T-helper 2 cell treated with Interferon-gamma antibody and Interleukin-4, amounts not matched to agents 5 μg/mL and 100 μg/mL, for 36 hours (primary cell): ENCODE results near the gene CCDC91.
"Not testable (repeated sequence)": the region's sequence is repeated elsewhere in the genome, so short reads cannot be mapped to it uniquely, and the experiment has no call there.

Experiments
- DNase-seq: peaks from one replicate; pipeline ENCODE4 v3.0.0; 2021; ENCODE audit warnings: low spot score
- H3K27ac Mint-ChIP-seq: one replicate; pipeline ENCODE4 v1.8.0; 2021; ENCODE audit warnings: mild to moderate bottlenecking, mixed read lengths
- H3K27me3 Mint-ChIP-seq: one replicate; pipeline ENCODE4 v1.8.0; 2021; ENCODE audit warnings: low read depth, mixed read lengths
- H3K36me3 Mint-ChIP-seq: one replicate; pipeline ENCODE4 v1.8.0; 2021; ENCODE audit warnings: low read depth, mixed read lengths
- H3K4me1 Mint-ChIP-seq: one replicate; pipeline ENCODE4 v1.8.0; 2021; ENCODE audit warnings: low read depth, mixed read lengths
- H3K4me3 Mint-ChIP-seq: one replicate; pipeline ENCODE4 v1.8.0; 2022; ENCODE audit warnings: mild to moderate bottlenecking, moderate library complexity, mixed read lengths
- H3K9me3 Mint-ChIP-seq: one replicate; pipeline ENCODE4 v1.8.0; 2021; ENCODE audit warnings: mixed read lengths

Gene CCDC91

DNA sequence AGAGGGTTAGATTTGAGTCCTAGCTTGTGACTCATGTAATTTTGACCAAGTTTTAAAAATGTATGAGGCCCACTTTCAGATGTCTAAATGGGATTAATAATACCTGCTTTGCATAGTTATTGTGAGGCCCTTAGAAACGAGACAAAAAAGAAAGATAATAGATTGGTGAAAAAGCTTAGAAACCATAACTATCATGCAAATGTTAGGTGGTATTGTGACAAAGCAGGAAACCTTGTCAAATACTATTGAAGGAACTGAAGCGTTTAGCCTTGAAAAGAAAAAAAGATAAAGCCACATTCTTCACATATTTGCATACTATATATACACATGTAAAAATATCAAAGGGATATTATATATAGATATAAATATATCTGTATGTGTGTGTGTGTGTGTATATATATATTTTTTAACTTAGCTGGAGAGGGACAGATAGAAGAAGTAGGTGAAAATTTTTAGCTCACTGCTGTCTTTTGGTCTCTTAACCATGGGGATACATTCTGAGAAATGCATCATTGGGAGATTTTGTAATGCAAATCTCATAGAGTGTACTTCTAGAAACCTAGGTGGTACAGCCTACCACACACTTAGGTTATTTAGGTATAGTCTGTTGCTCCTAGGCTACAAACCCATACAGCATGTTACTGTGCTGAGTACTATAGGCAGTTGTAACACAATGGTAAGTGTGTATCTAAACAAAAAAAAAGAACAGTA is 270.3 kb downstream of the CCDC91 start:
- Mint-ChIP-seq H3K36me3 (peaks cover 3% of the 10 kb centered on the region), H3K27me3 (no peaks in the 10 kb centered on the region), H3K4me1 (no peaks in the 10 kb centered on the region), H3K27ac (no peak overlapping the region), H3K4me3 (no peak overlapping the region), H3K9me3 (no peaks in the 10 kb centered on the region)
- no peak for DNase-seq

DNA sequence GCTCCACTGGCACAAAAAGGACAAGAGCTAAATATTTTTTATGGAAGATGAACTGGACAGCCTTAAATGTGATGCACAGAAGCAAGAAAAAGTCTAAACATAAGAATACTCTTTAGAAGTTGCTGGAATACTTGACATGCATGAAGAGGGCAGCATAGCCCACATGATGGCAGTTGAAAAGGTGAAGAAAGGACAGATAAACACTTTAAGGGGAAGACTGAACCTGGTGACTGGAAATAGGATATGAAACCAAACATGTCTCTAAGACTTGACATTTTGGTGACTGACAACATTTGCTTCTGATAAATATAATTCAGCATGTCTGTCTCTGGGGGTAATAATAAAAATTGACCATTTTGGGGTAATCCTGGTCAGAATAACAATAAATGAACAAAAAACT is 273.1 kb downstream of the CCDC91 start:
- no peak for DNase-seq
- peaks cover 3% of the 10 kb centered on the region for H3K36me3 Mint-ChIP-seq
- no peak overlapping the region for H3K4me3 Mint-ChIP-seq
- H3K27me3 Mint-ChIP-seq, result no peaks in the 10 kb centered on the region
- no peak overlapping the region for H3K27ac Mint-ChIP-seq
- H3K4me1 Mint-ChIP-seq, result no peaks in the 10 kb centered on the region
- peaks cover 4% of the 10 kb centered on the region for H3K9me3 Mint-ChIP-seq

DNA sequence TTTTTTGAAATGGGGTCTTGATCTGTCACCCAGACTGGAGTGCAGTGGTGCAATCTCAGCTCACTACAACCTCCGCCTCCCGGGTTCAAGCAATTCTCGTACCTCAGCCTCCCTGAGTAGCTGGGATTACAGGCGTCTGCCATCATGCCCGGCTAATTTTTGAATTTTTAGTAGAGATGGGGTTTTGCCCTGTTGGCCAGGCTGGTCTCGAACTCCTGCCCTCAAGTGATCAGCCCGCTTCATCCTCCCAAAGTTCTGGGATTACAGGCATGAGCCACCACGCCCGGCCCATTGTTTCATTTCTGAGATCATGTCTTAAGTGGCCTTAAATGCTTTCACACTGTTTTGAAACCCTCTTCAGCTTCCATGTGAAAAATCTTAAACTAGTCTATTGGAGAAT is 281.5 kb downstream of the CCDC91 start:
- H3K36me3 Mint-ChIP-seq, DNase-seq, H3K27ac Mint-ChIP-seq, H3K4me3 Mint-ChIP-seq, H3K27me3 Mint-ChIP-seq, H3K4me1 Mint-ChIP-seq, H3K9me3 Mint-ChIP-seq: not testable (repeated sequence)

DNA sequence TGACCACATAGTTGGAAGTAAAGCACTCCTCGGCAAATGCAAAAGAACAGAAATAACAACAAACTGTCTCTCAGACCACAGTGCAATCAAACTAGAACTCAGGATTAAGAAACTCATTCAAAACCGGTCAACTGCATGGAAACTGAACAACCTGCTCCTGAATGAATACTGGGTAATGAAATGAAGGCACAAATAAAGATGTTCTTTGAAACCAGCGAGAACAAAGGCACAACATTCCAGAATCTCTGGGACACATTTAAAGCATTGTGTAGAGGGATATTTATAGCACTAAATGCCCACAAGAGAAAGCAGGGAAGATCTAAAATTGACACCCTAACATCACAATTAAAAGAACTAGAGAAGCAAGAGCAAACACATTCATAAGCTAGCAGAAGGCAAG is 285.9 kb downstream of the CCDC91 start:
- not testable (repeated sequence) for H3K36me3 Mint-ChIP-seq, H3K9me3 Mint-ChIP-seq, H3K4me3 Mint-ChIP-seq, DNase-seq, H3K27ac Mint-ChIP-seq, H3K27me3 Mint-ChIP-seq, H3K4me1 Mint-ChIP-seq

DNA sequence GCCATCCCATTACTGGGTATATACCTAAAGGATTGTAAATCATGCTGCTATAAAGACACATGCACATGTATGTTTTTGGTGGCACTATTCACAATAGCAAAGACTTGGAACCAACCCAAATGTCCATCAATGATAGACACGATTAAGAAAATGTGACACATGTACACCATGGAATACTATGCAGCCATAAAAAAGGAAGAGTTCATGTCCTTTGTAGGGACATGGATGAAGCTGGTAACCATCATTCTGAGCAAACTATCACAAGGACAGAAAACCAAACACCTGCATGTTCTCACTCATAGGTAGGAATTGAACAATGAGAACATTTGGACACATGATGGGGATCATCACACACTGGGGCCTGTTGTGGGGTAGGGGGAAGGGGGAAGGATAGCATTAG is 288.8 kb downstream of the CCDC91 start:
- H3K4me1 Mint-ChIP-seq, H3K36me3 Mint-ChIP-seq, H3K9me3 Mint-ChIP-seq, H3K4me3 Mint-ChIP-seq, DNase-seq, H3K27ac Mint-ChIP-seq, H3K27me3 Mint-ChIP-seq: not testable (repeated sequence)

DNA sequence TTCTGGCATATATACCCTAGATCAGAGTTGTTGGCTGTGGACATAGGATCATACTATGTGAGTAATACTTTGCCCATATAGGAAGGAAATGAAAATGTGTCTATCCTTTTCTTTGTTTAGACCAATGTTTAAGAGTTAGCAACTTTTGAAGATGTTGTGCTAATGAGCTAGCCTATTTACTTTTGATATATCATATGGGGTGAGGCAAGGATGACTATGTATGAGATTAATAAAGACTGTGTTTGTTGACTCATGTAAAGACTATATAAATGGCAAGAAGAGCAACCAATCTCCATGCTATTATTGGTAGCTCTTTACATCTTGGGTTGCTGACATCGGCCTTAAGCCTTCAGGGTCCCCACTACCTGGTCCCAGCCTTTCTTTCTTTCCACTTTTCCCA is 289.4 kb downstream of the CCDC91 start:
- Mint-ChIP-seq H3K4me3 (no peak overlapping the region), H3K4me1 (no peaks in the 10 kb centered on the region), H3K27me3 (no peaks in the 10 kb centered on the region), H3K36me3 (peaks cover 2% of the 10 kb centered on the region), H3K27ac (no peak overlapping the region), H3K9me3 (peaks cover 8% of the 10 kb centered on the region)
- no peak for DNase-seq

DNA sequence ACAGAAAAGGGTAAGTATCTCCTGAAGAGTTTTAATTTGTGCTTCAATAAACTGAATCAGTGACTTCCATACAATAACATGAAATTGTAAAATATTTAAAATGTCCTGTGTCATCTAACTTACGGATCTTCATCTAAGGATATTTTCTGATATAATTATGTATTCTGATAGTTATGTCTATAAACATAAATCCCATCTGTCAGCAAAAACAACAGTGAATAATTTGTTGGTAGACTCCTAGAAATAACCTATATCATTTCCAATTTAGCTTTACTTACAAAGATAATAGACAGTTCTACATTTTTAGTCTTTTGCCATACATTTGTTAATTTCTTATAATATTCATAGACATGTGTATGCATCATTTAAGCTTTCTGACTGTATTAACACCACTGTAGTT is 293.9 kb downstream of the CCDC91 start:
- no peak overlapping the region for H3K4me3 Mint-ChIP-seq
- DNase-seq, result no peak
- H3K4me1 Mint-ChIP-seq, result no peaks in the 10 kb centered on the region
- no peaks in the 10 kb centered on the region for H3K27me3 Mint-ChIP-seq
- no peaks in the 10 kb centered on the region for H3K36me3 Mint-ChIP-seq
- no peaks in the 10 kb centered on the region for H3K9me3 Mint-ChIP-seq
- H3K27ac Mint-ChIP-seq, result no peak overlapping the region

DNA sequence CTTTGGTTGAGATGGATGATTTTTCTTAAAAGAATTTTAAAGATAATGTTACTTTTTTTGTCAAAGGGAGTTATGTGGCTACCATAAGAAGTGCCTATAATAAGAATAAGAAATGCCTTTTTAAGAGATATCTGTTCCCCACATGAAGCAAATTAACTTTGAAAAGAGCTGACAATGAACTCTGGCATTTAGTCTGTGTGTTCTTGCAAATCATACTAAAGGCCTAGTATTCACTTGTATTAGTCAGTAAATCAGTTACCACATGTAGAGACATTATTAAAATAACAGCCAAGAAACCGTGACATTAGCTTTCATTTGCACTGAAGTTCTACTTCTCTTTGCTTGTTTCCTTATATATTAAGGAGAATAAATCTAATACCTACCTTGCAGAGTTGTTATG is 296.3 kb downstream of the CCDC91 start:
- Mint-ChIP-seq H3K36me3 (no peaks in the 10 kb centered on the region), H3K9me3 (no peaks in the 10 kb centered on the region), H3K4me3 (no peak overlapping the region), H3K4me1 (no peaks in the 10 kb centered on the region), H3K27me3 (no peaks in the 10 kb centered on the region), H3K27ac (no peak overlapping the region)
- DNase-seq, result no peak

DNA sequence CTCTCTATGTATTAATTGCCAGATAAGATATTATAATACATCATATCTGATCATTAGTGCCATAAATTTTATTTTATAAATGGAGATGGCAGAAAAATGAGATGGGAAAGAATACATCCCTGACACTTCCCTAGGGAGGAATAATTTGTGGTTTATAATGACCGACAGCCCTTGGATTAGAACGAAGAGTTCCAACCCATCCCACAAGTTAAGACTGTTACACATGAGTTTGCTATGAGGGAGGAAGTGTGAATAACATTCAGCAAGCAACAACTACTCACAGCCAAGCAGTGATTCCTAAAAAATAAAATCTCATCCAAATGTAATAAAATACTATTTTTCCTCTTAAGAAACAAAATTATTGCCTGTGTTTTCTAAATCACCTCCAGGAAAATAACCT is 299.0 kb downstream of the CCDC91 start:
- no peak overlapping the region for H3K27ac Mint-ChIP-seq
- H3K4me3 Mint-ChIP-seq, result no peak overlapping the region
- no peak for DNase-seq
- no peaks in the 10 kb centered on the region for H3K9me3 Mint-ChIP-seq
- H3K4me1 Mint-ChIP-seq, result no peaks in the 10 kb centered on the region
- H3K36me3 Mint-ChIP-seq, result no peaks in the 10 kb centered on the region
- H3K27me3 Mint-ChIP-seq, result no peaks in the 10 kb centered on the region

DNA sequence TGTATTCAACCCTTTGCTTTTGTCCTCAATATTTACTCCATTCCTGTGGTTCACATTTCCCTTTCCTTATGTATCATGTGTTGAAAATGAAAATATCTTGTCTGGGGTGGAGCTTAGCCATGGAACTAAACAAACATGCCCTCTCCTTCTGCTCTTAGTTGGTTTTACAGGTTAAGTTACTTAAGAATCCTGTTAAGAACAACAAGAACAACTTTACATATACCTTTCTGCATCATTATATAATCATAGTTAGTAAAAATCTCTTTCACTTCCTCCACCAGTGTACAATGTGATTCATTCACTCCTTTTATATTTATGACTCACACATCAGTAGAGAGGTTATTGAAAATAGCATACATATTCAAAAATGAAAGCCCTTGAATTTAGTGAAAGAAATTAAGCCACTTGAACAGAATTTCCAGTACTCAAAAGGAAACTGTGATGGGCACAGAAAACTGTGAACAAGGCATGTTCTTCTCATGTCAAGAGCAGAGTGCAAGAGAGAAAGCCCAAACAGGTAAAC is 307.7 kb downstream of the CCDC91 start:
- no peak overlapping the region for H3K4me3 Mint-ChIP-seq
- no peak for DNase-seq
- H3K27ac Mint-ChIP-seq, result no peak overlapping the region
- no peaks in the 10 kb centered on the region for H3K27me3 Mint-ChIP-seq
- H3K36me3 Mint-ChIP-seq, result no peaks in the 10 kb centered on the region
- no peaks in the 10 kb centered on the region for H3K4me1 Mint-ChIP-seq
- H3K9me3 Mint-ChIP-seq, result peaks cover 4% of the 10 kb centered on the region

DNA sequence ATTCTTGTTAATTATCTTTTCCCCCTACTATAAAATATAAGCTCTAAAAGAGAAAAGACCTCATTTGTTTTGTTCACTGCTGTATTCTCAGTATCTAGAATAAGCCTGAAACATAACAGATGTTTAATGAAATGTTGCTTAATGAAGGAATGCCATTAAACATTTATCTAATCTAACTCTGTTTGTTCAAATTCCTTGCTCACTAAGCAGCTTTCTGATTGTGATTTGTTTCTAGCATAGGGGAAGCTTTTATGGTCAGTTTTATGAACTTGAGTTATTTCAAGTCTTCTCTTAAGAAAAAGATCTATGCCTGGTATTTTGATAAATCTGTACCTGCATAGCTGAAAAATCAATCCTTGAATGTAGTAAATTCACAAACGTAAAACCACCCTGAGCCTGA is 308.6 kb downstream of the CCDC91 start:
- no peak for DNase-seq
- Mint-ChIP-seq H3K9me3 (peaks cover 4% of the 10 kb centered on the region), H3K36me3 (no peaks in the 10 kb centered on the region), H3K27me3 (no peaks in the 10 kb centered on the region), H3K27ac (no peak overlapping the region), H3K4me1 (no peaks in the 10 kb centered on the region), H3K4me3 (no peak overlapping the region)

DNA sequence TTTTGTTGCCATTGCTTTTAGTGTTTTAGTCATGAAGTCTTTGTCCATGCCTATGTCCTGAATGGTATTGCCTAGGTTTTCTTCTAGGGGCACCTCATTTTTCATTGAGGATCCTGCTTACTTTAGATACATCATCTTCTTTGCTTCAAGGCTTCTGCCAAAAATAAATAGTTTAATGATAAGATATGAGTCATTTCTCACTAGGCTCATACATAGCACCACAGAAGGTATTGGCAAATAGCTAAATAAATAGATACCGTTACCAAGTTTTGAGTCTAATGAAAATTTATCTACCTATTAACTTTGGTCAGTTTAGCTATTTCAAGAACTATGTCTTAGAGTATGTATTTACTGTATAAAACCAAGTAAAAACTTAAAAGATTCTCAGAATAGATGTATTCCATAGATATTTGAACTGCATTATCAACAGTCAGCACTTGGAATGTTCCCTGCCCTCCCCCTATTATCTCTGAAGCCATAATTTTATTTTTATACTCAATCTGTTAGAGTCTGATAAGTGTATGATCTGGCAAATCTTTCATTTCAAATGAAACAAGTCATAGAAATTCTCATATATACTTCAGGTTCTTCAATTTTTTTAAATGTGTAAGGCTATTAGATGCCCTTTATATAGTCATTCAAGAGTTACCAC is 310.2 kb downstream of the CCDC91 start:
- Mint-ChIP-seq H3K27ac (no peak overlapping the region), H3K4me1 (no peaks in the 10 kb centered on the region), H3K27me3 (no peaks in the 10 kb centered on the region), H3K36me3 (no peaks in the 10 kb centered on the region), H3K9me3 (peaks cover 4% of the 10 kb centered on the region), H3K4me3 (no peak overlapping the region)
- no peak for DNase-seq

DNA sequence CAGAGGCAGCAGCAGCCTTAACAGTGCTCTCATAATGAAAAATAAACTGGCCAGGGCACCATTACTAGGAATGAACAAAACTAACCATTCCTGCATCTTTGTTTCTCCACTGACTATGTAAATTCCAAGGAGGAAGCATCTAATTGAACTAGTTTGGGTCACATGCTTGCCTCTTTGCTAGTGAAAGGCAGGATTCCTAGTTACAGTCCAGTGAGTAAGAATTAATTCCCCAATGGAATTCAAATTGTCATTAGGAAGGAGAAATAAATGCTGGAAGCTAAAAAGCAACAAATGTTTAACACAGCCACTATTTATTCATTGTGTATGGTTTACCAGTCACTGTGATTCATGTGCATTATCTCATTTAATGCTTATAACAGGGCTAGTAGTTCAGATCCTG is 316.0 kb downstream of the CCDC91 start:
- Mint-ChIP-seq H3K27ac (no peak overlapping the region), H3K36me3 (no peaks in the 10 kb centered on the region), H3K27me3 (no peaks in the 10 kb centered on the region), H3K4me3 (no peak overlapping the region), H3K4me1 (no peaks in the 10 kb centered on the region), H3K9me3 (peaks cover 4% of the 10 kb centered on the region)
- no peak for DNase-seq

DNA sequence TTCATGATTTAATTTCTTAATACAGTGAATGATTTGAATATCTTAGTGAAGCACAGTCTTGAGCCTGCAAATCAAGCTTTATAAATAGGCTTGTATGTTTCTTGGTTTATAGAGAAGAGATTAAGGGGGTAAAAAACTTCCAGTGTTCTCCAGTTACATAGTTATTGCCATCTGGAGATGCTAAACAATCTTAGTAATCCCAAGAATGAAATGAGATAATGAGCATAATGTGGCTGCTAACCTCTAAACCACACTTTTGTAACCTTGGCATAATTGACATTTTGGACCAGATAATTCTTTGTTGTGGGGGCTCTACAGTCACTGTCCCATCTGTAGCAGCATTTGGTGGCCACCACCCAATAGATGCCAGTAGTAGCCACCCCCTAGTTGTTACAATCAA is 316.8 kb downstream of the CCDC91 start:
- Mint-ChIP-seq H3K27ac (no peak overlapping the region), H3K27me3 (no peaks in the 10 kb centered on the region), H3K4me1 (no peaks in the 10 kb centered on the region), H3K4me3 (no peak overlapping the region), H3K9me3 (peaks cover 1% of the 10 kb centered on the region), H3K36me3 (no peaks in the 10 kb centered on the region)
- DNase-seq, result no peak

DNA sequence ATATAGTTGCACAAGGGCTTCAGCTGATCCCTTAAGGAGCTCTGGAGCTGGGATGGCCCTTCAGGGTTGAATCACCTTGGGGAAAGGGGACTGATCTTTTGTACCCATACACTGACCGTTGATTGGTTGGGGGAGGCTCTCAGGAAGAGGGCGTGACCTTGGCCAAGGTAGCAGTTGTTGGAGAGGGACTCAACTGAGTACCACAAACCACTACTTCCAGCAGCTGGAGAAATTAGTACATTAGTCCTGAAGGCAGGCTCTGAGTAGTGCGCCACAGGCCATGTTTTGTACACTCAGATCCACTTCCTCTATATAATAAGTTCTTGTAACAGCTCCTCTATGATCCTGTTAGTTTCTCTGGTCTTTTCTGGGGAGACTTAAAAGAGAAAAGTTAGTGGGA is 317.6 kb downstream of the CCDC91 start:
- H3K9me3 Mint-ChIP-seq, result no peaks in the 10 kb centered on the region
- no peaks in the 10 kb centered on the region for H3K27me3 Mint-ChIP-seq
- no peaks in the 10 kb centered on the region for H3K4me1 Mint-ChIP-seq
- DNase-seq, result no peak
- H3K27ac Mint-ChIP-seq, result no peak overlapping the region
- no peaks in the 10 kb centered on the region for H3K36me3 Mint-ChIP-seq
- H3K4me3 Mint-ChIP-seq, result no peak overlapping the region
